HCT116 (cell line): Measurements from ENCODE around the gene LINC00305. TPM values are rescaled to one million over a fixed set of nuclear protein-coding genes. Genes with fewer than 3 reads are reported as not detected.

ENCODE experiments used
- ATAC-seq: fragments of 200-7000 bp; cut with Tn5 transposase; 2 replicates; pipeline ENCODE4 v1.9.1; 2020; ENCODE audit warnings: mild to moderate bottlenecking, moderate library complexity
- BruUV-seq: library from RNA; stranded (reverse); fragments of 400-500 nt; replicated peaks from 2 replicates; lab custom pipeline; 2021; lab: Mats Ljungman, UMichigan
- CTCF ChIA-PET: fragments of 300-600 bp; sonication (Branson Sonifier 250); formaldehyde crosslinking; loops from one replicate; lab custom pipeline; 2021; ENCODE audit warnings: antibody characterized with exemption; lab: Charles Lee
- POLR2A ChIA-PET: fragments of 300-600, 350-600 bp; sonication (Branson Sonifier 250); formaldehyde crosslinking; loops from one replicate; lab custom pipeline; 2021; ENCODE audit warnings: antibody characterized with exemption; lab: Charles Lee
- RAD21 ChIA-PET, 2 experiments: fragments of 300-600 bp; sonication (Branson Sonifier 250); formaldehyde crosslinking; loops; one replicate each; lab custom pipeline; 2023; ENCODE audit warnings: low total read pairs in 2 of 2; ENCODE audit not compliant: uncharacterized antibody in 2 of 2, unreplicated experiment in 2 of 2, low non-redundant PET in 1 of 2; lab: Charles Lee
- DNase-seq: peaks from one replicate; pipeline ENCODE4 v3.0.0-alpha.2; 2010; ENCODE audit warnings: low read depth, low spot score
- H2AFZ ChIP-seq: fragments of 200-600 bp; shearing (Covaris generic), sonication (generic); 2 replicates; pipeline ENCODE4 v1.6.1; 2017; ENCODE audit warnings: low read depth, mixed run types, mixed read lengths, antibody characterized with exemption, low read length; ENCODE audit not compliant: poor library complexity, severe bottlenecking
- H3K27ac ChIP-seq: 2 replicates; pipeline ENCODE4 v1.5.1; 2012; ENCODE audit warnings: low read depth, low read length
- H3K27me3 ChIP-seq: fragments of 200-600 bp; sonication (generic); 2 replicates; pipeline ENCODE4 v1.6.1; 2016; ENCODE audit warnings: mixed run types, low read length, mixed read lengths; ENCODE audit not compliant: insufficient read depth
- H3K36me3 ChIP-seq, 2 experiments: fragments of 200-500 bp in 1 of 2; fragments of 200-600 bp in 1 of 2; sonication (Bioruptor generic) in 1 of 2; sonication (generic) in 1 of 2; 2 replicates each; pipeline versions ENCODE4 v1.5.1 to v1.6.1; 2014 to 2016; ENCODE audit warnings: low read length in 2 of 2, inconsistent platforms in 1 of 2, mixed read lengths in 1 of 2, mixed run types in 1 of 2; ENCODE audit not compliant: insufficient read depth in 2 of 2, control insufficient read depth in 1 of 2
- H3K4me1 ChIP-seq, 2 experiments: fragments of 200-600 bp in 1 of 2; sonication (generic) in 1 of 2; 2 replicates each; pipeline versions ENCODE4 v1.5.1 to v1.6.1; 2012 to 2017; ENCODE audit warnings: low read length in 2 of 2, inconsistent platforms in 1 of 2, mild to moderate bottlenecking in 1 of 2, mixed read lengths in 1 of 2, mixed run types in 1 of 2, moderate library complexity in 1 of 2; ENCODE audit not compliant: insufficient read depth in 2 of 2, control insufficient read depth in 1 of 2
- H3K4me2 ChIP-seq: fragments of 200-600 bp; sonication (generic); 2 replicates; pipeline ENCODE4 v1.6.1; 2017; ENCODE audit warnings: mixed run types, low read length, mixed read lengths
- H3K4me3 ChIP-seq, 2 experiments: fragments of 200-600 bp in 1 of 2; sonication (generic) in 1 of 2; replicated peaks in 1 of 2; 2 replicates each; pipeline ENCODE4 v1.5.1; 2011 to 2016; ENCODE audit warnings: low read length in 2 of 2, control low read depth in 1 of 2, low read depth in 1 of 2, mild to moderate bottlenecking in 1 of 2, mixed read lengths in 1 of 2, mixed run types in 1 of 2
- H3K79me2 ChIP-seq: fragments of 200-600 bp; sonication (generic); 2 replicates; pipeline ENCODE4 v1.6.1; 2017; ENCODE audit warnings: mild to moderate bottlenecking, mixed run types, low read length, moderate library complexity, mixed read lengths; ENCODE audit not compliant: insufficient read depth
- H3K9ac ChIP-seq: fragments of 200-600 bp; sonication (generic); 2 replicates; pipeline ENCODE4 v1.6.1; 2016; ENCODE audit warnings: low read length, mixed read lengths
- H3K9me2 ChIP-seq: fragments of 200-600 bp; sonication (generic), shearing (Covaris generic); 2 replicates; pipeline ENCODE4 v1.6.1; 2017; ENCODE audit warnings: mixed run types, mild to moderate bottlenecking, moderate library complexity; ENCODE audit not compliant: insufficient read depth
- H3K9me3 ChIP-seq, 2 experiments: fragments of 200-500 bp in 1 of 2; fragments of 200-600 bp in 1 of 2; sonication (Bioruptor generic) in 1 of 2; sonication (generic) in 1 of 2; 2 replicates each; pipeline ENCODE4 v1.6.1; 2014 to 2017; ENCODE audit warnings: low read length in 2 of 2, mixed read lengths in 2 of 2, inconsistent platforms in 1 of 2, low read depth in 1 of 2, mild to moderate bottlenecking in 1 of 2, mixed run types in 1 of 2, moderate library complexity in 1 of 2; ENCODE audit not compliant: control insufficient read depth in 1 of 2, insufficient read depth in 1 of 2
- H4K20me1 ChIP-seq: fragments of 200-600 bp; sonication (generic), shearing (Covaris generic); 2 replicates; pipeline ENCODE4 v1.6.1; 2017; ENCODE audit warnings: mixed run types, mild to moderate bottlenecking, moderate library complexity; ENCODE audit not compliant: insufficient read depth
- CBX3 ChIP-seq: IDR thresholded peaks from 2 replicates; pipeline ENCODE4 v1.6.1; 2012; ENCODE audit warnings: low read depth
- CTCF ChIP-seq, 3 experiments: fragments of 200-600 bp in 1 of 3; sonication (generic) in 1 of 3; IDR thresholded peaks in 2 of 3; conservative IDR thresholded peaks in 1 of 3; 2 replicates each; pipeline ENCODE4 v1.5.1; 2012 to 2017; ENCODE audit warnings: low read depth in 2 of 3, low read length in 2 of 3, antibody characterized with exemption in 1 of 3, borderline replicate concordance in 1 of 3, control low read depth in 1 of 3, mild to moderate bottlenecking in 1 of 3, mixed read lengths in 1 of 3, mixed run types in 1 of 3, moderate library complexity in 1 of 3; ENCODE audit not compliant: insufficient read depth in 1 of 3
- ELF1 ChIP-seq: IDR thresholded peaks from 2 replicates; pipeline ENCODE4 v1.6.1; 2012; ENCODE audit warnings: low read depth, borderline replicate concordance
- EZH2phosphoT487 ChIP-seq: fragments of 200-600 bp; IDR thresholded peaks from 2 replicates; pipeline ENCODE4 v1.6.1; 2018; ENCODE audit warnings: antibody characterized with exemption, borderline replicate concordance
- JUND ChIP-seq: IDR thresholded peaks from 2 replicates; pipeline ENCODE4 v1.6.1; 2012
- POLR2AphosphoS5 ChIP-seq: IDR thresholded peaks from 2 replicates; pipeline ENCODE4 v1.6.1; 2011; ENCODE audit warnings: mild to moderate bottlenecking, low read depth, low read length, moderate library complexity
- SIN3A ChIP-seq: IDR thresholded peaks from 2 replicates; pipeline ENCODE4 v1.6.1; 2012; ENCODE audit warnings: low read depth
- SRF ChIP-seq: IDR thresholded peaks from 2 replicates; pipeline ENCODE4 v1.6.1; 2012; ENCODE audit warnings: low read depth
- TCF7L2 ChIP-seq: IDR thresholded peaks from 2 replicates; pipeline ENCODE4 v1.7.0; 2011; ENCODE audit warnings: borderline replicate concordance, inconsistent platforms; ENCODE audit not compliant: insufficient read depth, insufficient read length; ENCODE audit errors: extremely low read depth
- YY1 ChIP-seq: IDR thresholded peaks from 2 replicates; pipeline ENCODE4 v1.6.1; 2011; ENCODE audit warnings: low read length, low read depth, moderate library complexity, mild to moderate bottlenecking; ENCODE audit not compliant: insufficient replicate concordance; ENCODE audit errors: extremely low read depth
- ZBTB33 ChIP-seq: IDR thresholded peaks from 2 replicates; pipeline ENCODE4 v1.6.1; 2011; ENCODE audit warnings: mild to moderate bottlenecking, low read length, moderate library complexity; ENCODE audit not compliant: insufficient replicate concordance; ENCODE audit errors: extremely low read depth
- ZFX ChIP-seq: fragments of 450-650 bp; IDR thresholded peaks from 2 replicates; pipeline ENCODE4 v1.6.1; 2017
- ZNF274 ChIP-seq: fragments of 200-500 bp; sonication (Bioruptor generic); IDR thresholded peaks from 2 replicates; pipeline ENCODE4 v1.6.1; 2014; ENCODE audit warnings: mild to moderate bottlenecking, low read depth, low read length, inconsistent platforms
- intact Hi-C: fragments of 100-400 bp; cut with micrococcal nuclease; formaldehyde crosslinking; loops from 2 replicates; pipeline ENCODE4 v1.10.0; 2022
- total RNA-seq: library from RNA; stranded (reverse); gene quantifications from one replicate; pipeline ENCODE4 v1.2.1, GENCODE V29; 2021; ENCODE audit not compliant: unreplicated experiment

Gene LINC00305
- total RNA-seq, 1 experiment from 2014 or later: not detected

GRCh38 chr18:64111950-64112349 is 36.9 kb downstream of the LINC00305 start:
- no peak overlapping the region for H2AFZ ChIP-seq
- H3K4me3 ChIP-seq: no peak overlapping the region
- no peaks in the 10 kb centered on the region for H3K27me3 ChIP-seq

GRCh38 chr18:64110692-64111480 is 38.0 kb downstream of the LINC00305 start:
- CTCF ChIA-PET: no interaction called here

More at GRCh38 chr18:64111950-64112349, 36.9 kb downstream of the LINC00305 start:
- intact Hi-C loops: no loop called here
- H4K20me1 ChIP-seq: no peaks in the 10 kb centered on the region
- no peaks in the 10 kb centered on the region for H3K36me3 ChIP-seq
- H3K9me2 ChIP-seq: no peaks in the 10 kb centered on the region
- no peak for TF ChIP-seq ZBTB33
- no peak for TF ChIP-seq SRF
- TF ChIP-seq EZH2phosphoT487: no peak
- 0 out of 4 replicates have a peak, but pooled peaks cover 0 to 3% of the 10 kb centered on the region in 2 experiments for H3K9me3 ChIP-seq
- no peaks in the 10 kb centered on the region for H3K79me2 ChIP-seq
- H3K4me1 ChIP-seq: no peaks in the 10 kb centered on the region
- ChIA-PET RAD21 (no interaction called here), POLR2A (no interaction called here), CTCF (no interaction called here)
- no peak overlapping the region for H3K4me2 ChIP-seq
- no TSS peak for BruUV-seq
- H3K27ac ChIP-seq: no peak overlapping the region
- DNase-seq: no peak
- ATAC-seq: no peak
- H3K9ac ChIP-seq: no peak overlapping the region

More at GRCh38 chr18:64110692-64111480, 38.0 kb downstream of the LINC00305 start:
- no peak overlapping the region for H3K9ac ChIP-seq
- no peak for DNase-seq
- no peak for ATAC-seq
- ChIA-PET RAD21 (no interaction called here), POLR2A (no interaction called here)
- no peaks in the 10 kb centered on the region for H3K4me1 ChIP-seq
- TF ChIP-seq SIN3A: no peak
- no peak for TF ChIP-seq TCF7L2
- TF ChIP-seq CBX3: no peak
- no peak for TF ChIP-seq ZNF274
- TF ChIP-seq ELF1: no peak
- TF ChIP-seq POLR2AphosphoS5: no peak
- TF ChIP-seq JUND: no peak
- no peak for TF ChIP-seq EZH2phosphoT487
- TF ChIP-seq CTCF (IDR thresholded peaks at IDR 0.05 in 2 of 3, conservative IDR thresholded peaks at IDR 0.05 in 1 of 3; ENCODE audit: borderline replicate concordance in 1 of 3, insufficient read depth in 1 of 3, low read depth in 2 of 3, low read length in 2 of 3): no peak
- no peak for TF ChIP-seq YY1
- no peak for TF ChIP-seq ZFX
- no peak overlapping the region for H3K27ac ChIP-seq
- no peaks in the 10 kb centered on the region for H3K79me2 ChIP-seq
- BruUV-seq: no TSS peak
- no peak overlapping the region for H3K4me2 ChIP-seq
- H3K36me3 ChIP-seq: no peaks in the 10 kb centered on the region
- H4K20me1 ChIP-seq: no peaks in the 10 kb centered on the region
- 0 out of 4 replicates have a peak, but pooled peaks cover 0 to 3% of the 10 kb centered on the region in 2 experiments for H3K9me3 ChIP-seq
- H3K27me3 ChIP-seq: no peaks in the 10 kb centered on the region
- H2AFZ ChIP-seq: no peak overlapping the region
- H3K4me3 ChIP-seq: no peak overlapping the region
- H3K9me2 ChIP-seq: no peaks in the 10 kb centered on the region
- intact Hi-C loops: no loop called here
